Stomach (tissue), 4 donors: ENCODE data around the gene BCCIP.

Experiments used
- CTCF ChIP-seq, 7 experiments: fragments of 450-650 bp in 4 of 7; fragments of 200-600 bp in 3 of 7; sonication (generic) in 3 of 7; IDR thresholded peaks; one replicate each; pipeline ENCODE4 v1.5.1; 2016 to 2019; ENCODE audit warnings: antibody characterized with exemption in 7 of 7, control low read depth in 2 of 7, mild to moderate bottlenecking in 1 of 7
- EP300 ChIP-seq: sonication (generic); formaldehyde crosslinking; IDR thresholded peaks from one replicate; pipeline ENCODE4 v1.6.1; 2017; ENCODE audit warnings: antibody characterized with exemption
- POLR2A ChIP-seq, 4 donors: fragments of 450-650 bp; IDR thresholded peaks; one replicate each; pipeline ENCODE4 v1.6.1; 2016; ENCODE audit warnings: antibody characterized with exemption in 4 of 4, control low read depth in 2 of 4, mild to moderate bottlenecking in 1 of 4, moderate library complexity in 1 of 4
- POLR2AphosphoS5 ChIP-seq, 3 donors: sonication (generic); formaldehyde crosslinking; IDR thresholded peaks; one replicate each; pipeline ENCODE4 v1.6.1; 2016; ENCODE audit warnings: antibody characterized with exemption in 3 of 3

GRCh38 chr10:125778556-125778955, 44.8 kb upstream of the BCCIP start:
- no peak for TF ChIP-seq CTCF (IDR thresholded peaks at IDR 0.05)
- no peak for TF ChIP-seq POLR2AphosphoS5 (IDR thresholded peaks at IDR 0.05)
- no peak for TF ChIP-seq POLR2A (IDR thresholded peaks at IDR 0.05)
- TF ChIP-seq EP300: no peak
